Central memory CD4-positive, alpha-beta T cell (primary cell): ENCODE data around the gene COX7B2.

Experiments
- DNase-seq: peaks from one replicate; pipeline ENCODE4 v3.0.0; 2022

COX7B2 gene

DNA sequence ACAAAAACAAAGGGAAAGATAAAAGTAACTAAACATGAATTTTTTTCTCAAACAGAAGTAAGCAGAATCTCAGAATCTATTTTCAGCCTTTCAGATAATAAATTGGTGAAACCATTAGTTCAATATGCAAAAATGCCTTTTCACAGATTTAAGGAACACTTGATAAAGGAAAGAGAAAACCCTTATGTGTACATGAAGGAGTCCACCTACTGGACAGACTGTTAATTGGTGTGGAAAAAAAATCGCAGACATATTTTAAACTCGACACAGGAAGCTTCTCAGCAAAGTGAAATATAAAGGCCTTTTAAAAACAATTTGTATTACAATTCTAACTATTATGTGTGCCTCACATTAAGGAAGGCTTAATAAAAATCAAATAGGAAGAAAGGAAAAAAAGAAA is 22.3 kb downstream of the COX7B2 start:
- no peak for DNase-seq

- no peak for DNase-seq
These were observed 30.4 kb downstream of the COX7B2 start for GRCh38 chr4:46878641-46879040.

- DNase-seq = no peak
These were observed 34.2 kb downstream of the COX7B2 start for GRCh38 chr4:46874811-46875210.

- no peak for DNase-seq
These were observed 38.6 kb downstream of the COX7B2 start for GRCh38 chr4:46870411-46870810.

GRCh38 chr4:46856333-46856732 is 52.7 kb downstream of the COX7B2 start:
- no peak for DNase-seq

- DNase-seq = no peak
These were observed 56.2 kb downstream of the COX7B2 start for GRCh38 chr4:46852800-46853199.

- no peak for DNase-seq
These were observed 59.0 kb downstream of the COX7B2 start for GRCh38 chr4:46850026-46850425.

- peak; percentile 20 for DNase-seq
These were observed 64.6 kb downstream of the COX7B2 start for GRCh38 chr4:46844325-46844917.

DNA sequence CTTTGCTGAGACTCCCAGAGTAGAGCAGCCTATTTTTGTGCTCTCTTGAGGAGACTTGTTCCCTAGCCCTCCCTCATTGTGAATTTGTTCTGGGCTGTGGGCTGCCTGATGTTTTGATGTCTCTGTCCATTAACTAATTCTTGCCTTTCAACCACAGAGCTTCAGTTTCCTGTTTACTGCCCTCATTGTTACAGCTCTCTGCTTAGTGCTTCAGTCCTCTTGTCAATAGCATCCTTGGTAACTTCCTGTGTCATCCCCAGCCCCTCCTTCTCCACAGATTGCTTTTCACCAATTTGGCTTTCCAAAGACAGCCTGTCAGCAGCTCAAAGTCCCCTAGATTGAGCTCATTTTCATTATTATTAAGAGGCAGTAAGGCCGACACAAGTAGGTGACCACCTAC is 69.9 kb downstream of the COX7B2 start:
- DNase-seq = no peak

DNA sequence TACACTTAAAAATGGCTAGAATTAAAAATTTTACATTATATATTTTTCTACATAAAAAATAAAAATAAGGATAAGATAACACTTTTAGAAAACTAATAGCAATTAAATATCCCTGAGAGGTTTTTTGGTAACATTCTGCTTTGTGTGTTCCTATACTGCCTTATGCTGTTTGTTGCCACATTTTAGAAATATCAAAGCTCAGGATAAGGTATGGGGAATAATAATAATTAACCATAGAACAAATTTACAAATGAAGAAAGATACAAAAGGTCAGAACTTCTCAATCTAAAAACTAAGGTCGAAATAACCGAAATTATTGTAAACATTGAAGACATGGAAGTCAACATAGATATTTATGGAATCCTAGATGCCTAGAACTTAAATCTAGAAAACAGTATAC is 71.4 kb downstream of the COX7B2 start:
- no peak for DNase-seq

DNA sequence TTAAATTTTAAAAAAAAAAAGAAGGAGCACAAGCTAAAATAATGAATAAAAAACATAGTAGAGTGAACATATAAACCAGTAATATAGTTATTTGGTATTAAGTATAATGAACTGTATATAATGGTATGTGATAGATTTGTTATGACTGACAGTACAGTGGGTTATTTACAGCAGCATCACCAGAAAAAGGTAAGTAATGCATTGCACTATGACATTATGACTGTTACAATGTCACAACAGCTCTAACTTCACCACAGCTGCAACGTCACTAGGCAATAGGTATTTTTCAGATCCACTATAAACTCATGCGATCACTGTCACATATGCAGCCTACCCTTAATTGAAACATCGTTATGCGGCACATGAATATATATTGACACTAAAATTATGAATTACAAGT is 72.5 kb downstream of the COX7B2 start:
- no peak for DNase-seq

GRCh38 chr4:46830971-46831454 is 78.0 kb downstream of the COX7B2 start:
- DNase-seq = no peak

GRCh38 chr4:46820154-46820553 is 88.9 kb downstream of the COX7B2 start:
- DNase-seq = no peak

DNA sequence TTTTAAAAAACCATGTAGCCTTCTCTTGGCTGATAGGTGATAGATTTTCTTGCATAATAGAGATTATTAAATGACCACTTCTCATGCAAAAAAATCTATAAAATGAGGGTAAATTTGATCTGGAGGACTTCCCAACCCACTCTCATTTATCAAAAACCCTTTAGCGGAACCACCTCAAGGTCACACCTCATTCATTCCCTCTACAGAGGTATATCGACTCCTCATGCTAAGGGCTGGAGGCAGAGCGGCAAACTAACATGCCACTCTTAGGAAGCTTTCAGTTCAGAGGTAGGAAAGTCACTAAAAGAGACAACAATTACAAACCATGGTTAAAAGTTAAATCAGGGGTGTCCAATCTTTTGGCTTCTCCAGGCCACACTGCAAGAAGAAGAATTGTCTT is 90.0 kb downstream of the COX7B2 start:
- DNase-seq = no peak

DNA sequence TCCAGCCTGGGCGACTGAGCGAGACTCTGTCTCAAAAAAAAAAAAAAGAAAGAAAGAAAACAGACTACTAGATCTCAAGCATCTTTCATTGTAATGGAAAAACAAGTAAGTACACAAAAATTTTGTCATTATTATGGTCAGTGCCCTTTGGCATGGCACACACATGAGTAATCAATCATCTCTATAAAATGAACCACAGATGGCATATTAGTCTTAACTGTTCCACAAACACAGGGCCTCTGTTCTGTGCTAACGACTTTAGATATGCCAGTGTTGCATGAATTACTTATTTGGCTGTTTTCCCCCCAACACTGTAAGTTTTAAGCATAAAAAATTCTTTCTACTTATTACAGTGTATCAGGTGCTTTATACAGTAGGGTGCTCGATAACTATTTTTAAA is 90.4 kb downstream of the COX7B2 start:
- DNase-seq = no peak

DNA sequence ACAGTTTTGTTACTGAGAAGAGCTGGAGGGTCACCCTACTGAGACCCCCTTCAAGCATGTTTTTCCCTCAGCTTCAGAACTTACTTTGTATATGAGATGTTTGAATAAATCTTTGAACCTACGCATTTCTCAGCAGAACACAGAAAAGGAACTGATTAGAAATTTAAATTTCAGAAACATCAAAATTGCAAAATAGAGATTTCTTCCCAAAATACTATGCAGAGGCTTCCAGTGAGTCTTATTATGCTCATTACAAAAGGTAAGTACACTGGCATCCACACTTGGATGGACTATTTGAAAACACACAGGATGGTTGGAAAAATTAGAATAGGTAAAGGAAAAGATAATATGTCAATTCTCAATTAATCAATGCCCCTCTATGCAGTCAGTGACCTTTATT is 91.2 kb downstream of the COX7B2 start:
- no peak for DNase-seq

DNA sequence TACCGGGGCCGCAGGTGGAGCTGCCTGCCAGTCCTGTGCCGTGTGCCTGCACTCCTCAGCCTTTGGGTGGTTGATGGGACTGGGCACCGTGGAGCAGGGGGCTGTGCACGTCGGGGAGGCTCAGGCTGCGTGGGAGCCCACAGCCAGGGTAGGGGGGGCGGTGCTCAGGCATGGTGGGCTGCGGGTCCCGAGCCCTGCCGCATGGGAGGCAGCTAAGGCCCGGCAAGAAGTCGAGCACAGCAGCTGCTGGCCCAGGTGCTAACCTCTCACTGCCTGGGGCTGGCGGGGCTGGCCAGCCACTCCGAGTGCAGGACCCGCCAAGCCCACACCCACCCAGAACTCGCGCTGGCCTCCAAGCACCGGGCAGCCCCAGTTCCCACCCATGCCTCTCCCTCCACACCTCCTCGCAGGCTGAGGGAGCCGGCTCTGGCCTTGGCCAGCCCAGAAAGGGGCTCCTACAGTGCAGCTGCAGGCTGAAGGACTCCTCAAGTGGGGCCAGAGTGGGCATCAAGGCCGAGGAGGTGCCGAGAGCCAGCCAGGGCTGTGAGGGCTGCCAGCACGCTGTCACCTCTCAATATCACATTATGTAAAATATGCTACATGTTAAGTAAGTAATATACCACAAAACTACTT is 104.1 kb downstream of the COX7B2 start:
- no peak for DNase-seq

DNA sequence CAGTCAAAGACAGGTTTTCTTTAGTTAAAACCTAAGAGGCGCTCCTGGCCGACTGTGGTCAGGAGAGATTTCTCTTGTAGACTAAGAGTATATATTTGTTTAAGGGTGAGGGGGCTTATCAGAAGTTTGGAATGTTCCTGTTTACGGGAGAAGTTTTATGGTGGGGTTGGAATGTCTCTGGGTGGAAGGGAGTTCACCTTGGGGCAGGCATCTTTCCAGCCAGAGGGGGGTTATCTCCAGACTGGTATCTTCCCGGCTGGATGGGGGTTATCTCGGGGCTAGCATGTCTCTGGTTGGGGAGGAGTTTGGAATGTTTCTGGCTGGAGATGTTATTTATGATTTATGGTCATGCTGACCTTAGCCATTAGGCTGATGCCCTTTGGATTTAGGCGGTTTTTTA is 116.0 kb downstream of the COX7B2 start:
- no peak for DNase-seq

DNA sequence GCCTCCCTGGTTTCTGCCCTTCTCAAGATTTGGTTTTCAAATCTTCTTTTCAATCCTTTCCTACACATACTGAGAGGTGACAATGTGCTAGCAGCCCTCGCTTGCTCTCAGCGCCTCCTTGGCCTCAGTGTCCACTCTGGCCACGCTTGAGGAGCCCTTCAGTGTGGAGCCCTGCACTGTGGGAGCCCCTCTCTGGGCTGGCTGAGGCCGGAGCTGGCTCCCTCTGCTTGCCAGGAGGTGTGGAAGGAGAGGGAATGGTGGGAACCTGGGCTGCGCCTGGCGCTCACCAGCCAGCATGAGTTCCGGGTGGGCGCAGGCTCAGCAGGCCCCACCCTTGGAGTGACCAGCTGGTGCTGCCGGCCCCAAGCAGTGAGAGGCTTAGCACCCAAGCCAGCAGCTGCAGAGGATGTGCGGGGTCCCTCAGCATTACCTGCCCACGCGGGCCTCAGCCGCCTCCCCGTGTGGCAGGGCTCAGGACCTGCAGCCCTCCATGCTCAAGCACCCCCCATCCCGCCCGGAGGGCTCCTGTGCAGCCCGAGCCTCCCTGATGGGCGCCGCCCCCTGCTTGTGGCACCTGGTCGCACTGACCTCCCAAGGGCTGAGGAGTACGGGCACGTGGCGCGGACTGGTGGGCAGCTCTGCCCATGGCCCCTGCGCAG is 127.5 kb downstream of the COX7B2 start:
- DNase-seq = no peak

GRCh38 chr4:46765465-46765864 is 143.6 kb downstream of the COX7B2 start:
- DNase-seq = no peak

DNA sequence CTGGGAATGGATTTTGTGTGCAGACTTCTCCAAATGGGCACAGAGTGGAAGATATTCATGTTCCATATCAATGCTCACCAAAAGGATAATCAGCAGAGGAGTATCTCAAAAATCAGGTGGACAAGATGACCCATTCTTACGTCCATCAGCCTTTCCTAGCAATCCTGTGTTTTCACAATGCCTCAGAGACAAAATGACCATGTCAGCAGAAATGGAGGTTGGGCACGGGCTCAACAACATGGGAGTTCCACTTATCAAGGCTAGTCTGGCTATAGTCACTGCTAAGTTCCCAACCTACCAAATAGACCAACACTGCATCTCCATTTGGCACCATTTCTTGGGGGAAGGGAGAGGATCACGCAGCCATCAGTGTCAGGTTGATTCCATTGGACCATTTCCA is 179.0 kb downstream of the COX7B2 start:
- no peak for DNase-seq

DNA sequence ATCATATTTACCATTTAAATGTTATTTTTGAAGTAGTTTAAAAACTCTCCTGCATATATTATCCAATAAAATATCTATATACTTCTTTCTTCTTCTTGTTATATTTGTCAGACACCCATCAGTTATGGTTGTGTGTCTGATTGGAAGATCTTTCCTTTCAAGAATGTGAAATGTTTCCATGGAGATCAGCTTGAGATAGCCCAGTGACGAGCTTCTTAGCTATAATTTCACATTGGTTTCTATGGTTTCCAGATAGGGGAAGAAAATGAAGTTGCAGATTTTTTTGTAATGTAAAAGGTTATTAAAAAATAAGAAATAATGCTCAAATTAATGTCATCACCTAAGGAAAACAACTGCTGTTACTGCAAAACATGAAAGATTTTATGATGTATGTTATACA is 189.0 kb downstream of the COX7B2 start:
- no peak for DNase-seq

GRCh38 chr4:46717950-46718349 is 191.1 kb downstream of the COX7B2 start:
- DNase-seq = no peak

DNA sequence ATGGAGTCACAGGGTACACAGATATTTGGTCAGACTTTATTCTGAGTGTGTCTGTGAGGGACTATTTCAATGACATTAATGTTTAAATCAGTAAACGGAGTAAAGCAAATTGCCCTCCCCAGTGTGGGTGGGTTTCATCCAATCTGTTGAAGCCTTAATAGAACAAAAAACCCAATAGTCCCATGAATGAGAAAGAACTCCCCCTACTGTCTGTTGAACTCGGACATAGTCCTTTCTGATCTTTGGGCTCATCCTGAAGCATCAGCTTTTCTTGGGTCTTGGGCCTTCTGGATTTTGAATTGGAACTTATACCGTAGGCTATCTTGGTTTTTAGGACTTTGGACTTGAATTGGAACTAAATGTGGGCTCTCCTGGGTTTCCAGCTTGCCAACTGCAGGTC is 193.6 kb downstream of the COX7B2 start:
- DNase-seq = no peak
